HG03066 (cell line): ENCODE measurements around the gene GPR150.
"Not testable (repeated sequence)": the region's sequence is repeated elsewhere in the genome, so short reads cannot be mapped to it uniquely, and the experiment has no call there.

Experiments
- ATAC-seq: cut with Tn5 transposase; IDR thresholded peaks from one replicate; pipeline ENCODE4 v1.9.1; 2021; ENCODE audit warnings: low read depth; ENCODE audit not compliant: unreplicated experiment

GPR150 gene

GRCh38 chr5:95621839-95622629, 2.1 kb downstream of the GPR150 start:
- ATAC-seq: no peak

DNA sequence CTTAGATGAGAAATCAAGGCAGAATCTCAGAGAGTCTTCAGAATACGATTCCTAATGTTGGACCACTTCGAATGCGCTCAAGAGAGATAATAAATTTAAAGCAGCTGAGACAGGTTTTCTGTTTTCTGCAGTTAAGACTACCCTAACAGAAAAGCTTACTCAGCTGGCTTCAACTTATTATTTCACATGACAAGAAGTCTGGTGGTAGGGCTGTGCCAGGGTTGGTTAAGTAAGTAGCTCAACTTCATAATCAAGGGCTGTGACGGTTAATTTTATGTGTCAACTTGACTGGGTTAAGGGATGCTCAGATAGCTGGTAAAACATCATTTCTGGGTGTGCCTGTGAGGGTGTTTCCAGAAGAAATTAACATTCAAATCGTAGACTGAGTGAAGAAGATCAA, 3.8 kb downstream of the GPR150 start:
- no peak for ATAC-seq

DNA sequence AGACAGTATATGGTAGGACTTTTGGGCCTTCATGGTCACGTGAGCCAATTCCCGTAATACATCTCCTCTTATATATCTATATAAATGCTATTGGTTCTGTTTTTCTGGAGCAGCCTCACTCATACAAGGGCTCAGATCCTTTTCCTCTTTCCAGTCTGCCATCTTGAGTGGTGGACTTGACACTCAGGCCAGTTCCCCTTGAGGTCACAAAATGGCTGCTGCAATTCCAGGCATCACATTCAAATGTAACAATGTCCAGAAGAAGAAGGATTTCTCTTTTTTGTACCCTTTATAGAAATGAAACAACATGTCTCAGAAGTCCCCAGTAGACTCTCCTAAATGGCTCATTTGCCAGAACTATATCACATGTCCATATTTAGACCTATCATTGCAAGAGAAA, 4.5 kb downstream of the GPR150 start:
- ATAC-seq: no peak

DNA sequence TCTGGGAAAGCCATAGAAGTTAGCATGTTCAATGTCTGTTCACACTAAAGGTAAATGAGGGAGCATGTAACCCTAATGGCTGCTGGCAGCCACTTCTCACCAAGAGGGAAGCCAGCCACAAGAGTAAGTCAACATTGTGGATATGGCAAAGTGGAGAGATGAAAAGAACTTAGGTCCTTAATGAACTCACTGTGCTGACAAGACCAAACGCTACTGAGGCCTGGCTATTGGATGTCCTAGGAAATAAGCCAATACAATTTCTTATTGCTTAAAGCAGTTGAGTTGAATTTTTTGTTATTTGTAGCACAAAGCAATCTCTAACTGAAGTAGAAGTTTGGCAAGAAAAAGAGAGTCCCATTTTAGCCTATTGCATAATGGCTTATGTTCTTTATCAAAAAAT, 6.8 kb downstream of the GPR150 start:
- ATAC-seq: no peak

DNA sequence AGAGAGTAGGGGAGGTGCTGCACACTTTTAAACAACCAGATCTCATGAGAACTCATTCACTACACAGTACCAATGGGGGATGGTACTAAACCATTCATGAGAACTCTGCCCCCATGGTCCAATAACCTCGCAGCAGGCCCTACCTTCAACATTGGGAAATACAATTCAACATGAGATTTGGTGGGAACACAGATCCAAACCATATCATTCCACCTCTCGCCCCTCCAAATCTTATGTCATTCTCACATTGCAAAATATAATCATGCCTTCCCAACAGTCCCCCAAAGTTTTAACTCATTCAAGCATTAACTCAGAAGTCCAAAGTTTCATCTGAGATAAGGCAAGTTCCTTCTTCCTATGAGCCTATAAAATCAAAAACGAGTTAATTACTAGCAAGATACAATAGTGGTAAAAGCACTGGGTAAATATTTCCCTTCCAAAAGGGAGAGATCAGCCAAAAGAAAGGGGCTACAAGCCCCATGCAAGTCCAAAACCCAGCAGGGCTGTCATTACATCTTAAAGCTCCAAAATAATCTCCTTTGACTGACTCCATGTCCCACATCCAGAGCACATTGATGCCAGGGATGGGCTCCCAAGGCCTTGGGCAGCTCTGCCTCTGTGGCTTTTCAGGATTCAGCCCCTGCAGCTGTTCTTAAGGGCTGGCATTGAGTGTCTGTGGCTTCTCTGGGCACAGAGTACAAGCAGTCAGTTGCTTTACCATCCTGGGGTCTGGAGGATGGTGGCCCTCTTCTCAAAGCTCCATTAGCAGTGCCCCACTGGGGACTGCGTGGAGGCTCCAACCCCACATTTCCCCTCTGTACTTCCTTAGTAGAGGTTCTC, 8.3 kb downstream of the GPR150 start:
- no peak for ATAC-seq

- ATAC-seq: no peak
These were observed 9.0 kb downstream of the GPR150 start for GRCh38 chr5:95628933-95629332.

- no peak for ATAC-seq
These were observed 10.6 kb downstream of the GPR150 start for GRCh38 chr5:95630394-95630917.

- no peak for ATAC-seq
These were observed 11.5 kb downstream of the GPR150 start for GRCh38 chr5:95631255-95631958.

GRCh38 chr5:95631991-95632675, 12.2 kb downstream of the GPR150 start:
- ATAC-seq: peak; percentile 90

DNA sequence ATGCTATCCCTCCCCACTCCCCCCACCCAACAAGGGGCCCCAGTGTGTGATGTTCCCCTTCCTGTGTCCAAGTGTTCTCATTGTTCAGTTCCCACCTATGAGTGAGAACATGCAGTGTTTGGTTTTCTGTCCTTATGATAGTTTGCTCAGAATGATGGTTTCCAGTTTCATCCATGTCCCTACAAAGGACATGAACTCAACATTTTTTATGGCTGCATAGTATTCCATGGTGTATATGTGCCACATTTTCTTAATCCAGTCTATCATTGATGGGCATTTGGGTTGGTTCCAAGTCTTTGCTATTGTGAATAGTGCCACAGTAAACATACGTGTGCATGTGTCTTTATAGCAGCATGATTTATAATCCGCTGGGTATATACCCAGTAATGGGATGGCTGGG, 13.1 kb downstream of the GPR150 start:
- not testable (repeated sequence) for ATAC-seq

GRCh38 chr5:95633671-95634070, 13.8 kb downstream of the GPR150 start:
- ATAC-seq: no peak

- no peak for ATAC-seq
These were observed 14.2 kb downstream of the GPR150 start for GRCh38 chr5:95634081-95634480.

- ATAC-seq: no peak
These were observed 18.7 kb downstream of the GPR150 start for GRCh38 chr5:95638632-95639031.

GRCh38 chr5:95641741-95642220, 21.9 kb downstream of the GPR150 start:
- ATAC-seq: no peak

GRCh38 chr5:95643152-95643551, 23.3 kb downstream of the GPR150 start:
- ATAC-seq: no peak

DNA sequence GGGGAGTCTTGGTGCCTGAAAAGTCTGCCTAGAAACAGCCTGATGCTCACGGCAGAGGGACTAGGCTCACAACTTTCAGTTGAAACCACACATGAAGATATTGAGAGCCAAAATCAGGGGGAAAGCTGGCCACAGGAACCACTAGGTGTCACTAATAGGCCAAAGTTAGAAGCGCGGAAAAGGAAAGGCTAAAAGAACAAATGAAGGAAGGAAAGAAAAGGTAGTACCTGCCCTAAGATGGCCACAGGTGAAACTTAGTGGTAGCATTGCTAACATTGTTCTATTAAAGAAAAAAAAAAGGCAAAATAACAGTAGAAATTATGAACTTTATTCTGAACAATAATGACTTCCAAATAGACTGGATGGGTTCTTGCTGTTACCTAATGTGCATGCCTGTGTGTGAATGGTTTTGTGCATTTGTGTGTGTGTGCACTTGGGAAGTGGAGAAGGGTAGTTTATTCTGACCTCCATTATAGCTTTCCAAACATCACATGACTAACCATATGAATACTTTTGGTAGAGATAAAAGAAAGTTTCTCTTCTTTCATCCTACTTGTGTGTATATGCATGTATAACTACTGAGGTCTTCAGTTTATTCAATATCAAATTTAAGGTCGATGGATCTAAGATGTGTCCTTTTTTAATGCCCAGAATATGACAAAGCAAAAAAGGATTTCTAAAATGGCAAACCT, 24.6 kb downstream of the GPR150 start:
- ATAC-seq: peak; percentile 45

- ATAC-seq: not testable (repeated sequence)
These were observed 26.3 kb downstream of the GPR150 start for GRCh38 chr5:95646226-95646568.

DNA sequence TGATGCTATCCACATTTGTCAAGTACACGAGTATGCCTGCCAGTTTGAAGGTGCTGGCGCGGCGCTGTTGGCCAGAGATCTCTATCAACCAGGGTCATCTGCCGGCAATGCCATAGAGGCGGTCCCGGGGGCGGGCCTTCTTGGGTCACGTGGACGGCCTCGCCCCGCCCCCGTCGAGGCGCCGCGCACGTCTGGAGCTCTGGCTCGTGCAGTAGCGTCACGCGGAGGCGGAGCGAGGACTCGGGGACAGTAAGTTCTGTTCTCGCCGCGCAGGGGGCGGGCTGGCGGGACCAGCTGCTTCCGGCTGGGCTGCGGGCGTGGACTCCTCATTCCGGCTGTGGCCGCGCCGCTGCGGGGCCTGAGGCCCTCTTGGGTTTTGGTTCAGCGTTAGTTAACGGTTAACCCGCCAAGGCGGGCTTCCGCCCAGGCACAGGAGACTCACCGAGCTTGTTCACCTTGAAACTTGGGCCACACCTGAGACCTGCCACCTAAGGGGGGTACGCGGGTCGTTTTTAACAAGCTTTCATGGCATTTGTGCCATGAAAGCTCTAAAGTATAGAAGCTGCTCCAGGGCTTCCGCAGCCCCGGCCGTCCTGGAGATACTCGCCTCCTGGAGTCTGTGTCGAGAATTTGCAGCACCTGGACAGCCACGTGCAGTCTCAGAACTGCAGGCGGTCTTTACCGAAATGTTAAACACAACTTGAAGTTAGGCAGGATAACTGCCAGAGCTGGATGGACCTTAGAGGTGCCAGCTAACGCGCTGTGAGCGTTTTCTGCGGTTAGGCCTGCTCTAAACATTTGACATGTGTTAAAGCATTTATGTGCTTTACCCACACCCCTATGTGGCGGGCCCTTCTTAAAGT, 26.9 kb downstream of the GPR150 start, which contains the start of gene RFESD:
Gene RFESD, plus strand, starts transcription at position 209 of the 863 bp plus-strand sequence. CDS start 5,495 bp downstream, outside the sequence.
- peak; percentile 94 for ATAC-seq
